Neural cell (in vitro differentiated cells): Measurements from ENCODE around the gene C10orf53. TPM values are rescaled to one million over a fixed set of nuclear protein-coding genes. Genes with fewer than 3 reads are reported as not detected.

Source experiments
- H2AFZ ChIP-seq: fragments of 200-600, 300-800 bp; sonication (generic), shearing (Covaris generic); 2 replicates; pipeline ENCODE4 v1.6.0; 2014; ENCODE audit warnings: low read depth, mild to moderate bottlenecking, antibody characterized with exemption, low read length, moderate library complexity
- H3F3A ChIP-seq: fragments of 200-600 bp; shearing (Covaris generic); 2 replicates; pipeline ENCODE4 v1.6.1; 2016; ENCODE audit warnings: mild to moderate bottlenecking, moderate library complexity, mixed read lengths, antibody characterized with exemption, low read length; ENCODE audit not compliant: insufficient read depth, poor library complexity, severe bottlenecking
- H3K27ac ChIP-seq: fragments of 200-600, 300-800 bp; sonication (generic), shearing (Covaris generic); 2 replicates; pipeline ENCODE4 v1.5.1; 2014; ENCODE audit warnings: mild to moderate bottlenecking, low read length, moderate library complexity
- H3K27me3 ChIP-seq: fragments of 300-800, 200-600 bp; sonication (generic), shearing (Covaris generic); 2 replicates; pipeline ENCODE4 v1.6.0; 2014; ENCODE audit warnings: mild to moderate bottlenecking, low read depth, low read length, moderate library complexity; ENCODE audit not compliant: insufficient read depth
- H3K36me3 ChIP-seq: fragments of 300-800, 200-600 bp; sonication (generic), shearing (Covaris generic); 2 replicates; pipeline ENCODE4 v1.5.1; 2014; ENCODE audit warnings: mild to moderate bottlenecking, antibody characterized with exemption, low read length, moderate library complexity; ENCODE audit not compliant: insufficient read depth
- H3K4me2 ChIP-seq: fragments of 300-800, 200-600 bp; sonication (generic), shearing (Covaris generic); 2 replicates; pipeline ENCODE4 v1.6.0; 2014; ENCODE audit warnings: mild to moderate bottlenecking, low read length
- H3K4me3 ChIP-seq: fragments of 300-800, 200-600 bp; sonication (generic), shearing (Covaris generic); 2 replicates; pipeline ENCODE4 v1.5.1; 2014; ENCODE audit warnings: mild to moderate bottlenecking, low read length, moderate library complexity
- H3K79me2 ChIP-seq: fragments of 200-600 bp; shearing (Covaris generic); replicated peaks from 2 replicates; pipeline ENCODE4 v1.6.0; 2014; ENCODE audit warnings: mild to moderate bottlenecking, low read length, moderate library complexity; ENCODE audit not compliant: insufficient read depth
- H3K9ac ChIP-seq: fragments of 300-800, 200-600 bp; sonication (generic), shearing (Covaris generic); 2 replicates; pipeline ENCODE4 v1.6.1; 2016; ENCODE audit warnings: mild to moderate bottlenecking, low read length, mixed read lengths
- H3K9me2 ChIP-seq: fragments of 200-600 bp; shearing (Covaris generic); 2 replicates; pipeline ENCODE4 v1.6.1; 2016; ENCODE audit warnings: mild to moderate bottlenecking, low read length, mixed read lengths; ENCODE audit not compliant: insufficient read depth
- H3K9me3 ChIP-seq: fragments of 200-600, 300-800 bp; sonication (generic), shearing (Covaris generic); 2 replicates; pipeline ENCODE4 v1.6.1; 2016; ENCODE audit warnings: mild to moderate bottlenecking, mixed run types, low read length, moderate library complexity, mixed read lengths
- H4K20me1 ChIP-seq: fragments of 200-600 bp; shearing (Covaris generic); 2 replicates; pipeline ENCODE4 v1.6.1; 2016; ENCODE audit warnings: mild to moderate bottlenecking, mixed run types; ENCODE audit not compliant: insufficient read depth
- EP300 ChIP-seq: fragments of 450-650 bp; conservative IDR thresholded peaks from 2 replicates; pipeline ENCODE4 v1.6.1; 2014; ENCODE audit warnings: antibody characterized with exemption, mild to moderate bottlenecking, moderate library complexity; ENCODE audit not compliant: poor library complexity, severe bottlenecking
- EZH2 ChIP-seq: fragments of 200-600, 300-800 bp; shearing (Covaris generic), sonication (generic); IDR thresholded peaks from 2 replicates; pipeline ENCODE4 v1.6.1; 2014; ENCODE audit warnings: antibody characterized with exemption, low read length, borderline replicate concordance, mild to moderate bottlenecking; ENCODE audit not compliant: insufficient read depth, poor library complexity, severe bottlenecking
- MXI1 ChIP-seq: fragments of 450-650 bp; conservative IDR thresholded peaks from 2 replicates; pipeline ENCODE4 v1.6.1; 2014; ENCODE audit warnings: antibody characterized with exemption, mild to moderate bottlenecking; ENCODE audit not compliant: poor library complexity, severe bottlenecking
- POLR2AphosphoS5 ChIP-seq: IDR thresholded peaks from 2 replicates; pipeline ENCODE4 v1.6.1; 2012
- RAD21 ChIP-seq: fragments of 450-650 bp; conservative IDR thresholded peaks from 2 replicates; pipeline ENCODE4 v1.6.1; 2014; ENCODE audit warnings: antibody characterized with exemption, mild to moderate bottlenecking, moderate library complexity
- SMC3 ChIP-seq: fragments of 450-650 bp; conservative IDR thresholded peaks from 2 replicates; pipeline ENCODE4 v1.6.1; 2014; ENCODE audit warnings: antibody characterized with exemption, mild to moderate bottlenecking, moderate library complexity; ENCODE audit not compliant: poor library complexity
- TAF1 ChIP-seq: IDR thresholded peaks from 2 replicates; pipeline ENCODE4 v1.6.1; 2012; ENCODE audit warnings: low read depth
- polyA plus RNA-seq: library from polyadenylated mRNA; depleted of rRNA; stranded (reverse); fragments of >200 nt; gene quantifications from 2 replicates; pipeline ENCODE4 v1.2.3, GENCODE V29; 2014
- TF ChIP-seq, protein P1 (sequence below): IDR thresholded peaks from 2 replicates; pipeline ENCODE4 v1.6.1; 2012; ENCODE audit warnings: borderline replicate concordance
- TF ChIP-seq, protein P2 (sequence below): fragments of 450-650 bp; IDR thresholded peaks from 2 replicates; pipeline ENCODE4 v1.5.1; 2014; ENCODE audit warnings: antibody characterized with exemption, mild to moderate bottlenecking, moderate library complexity; ENCODE audit not compliant: poor library complexity, severe bottlenecking

Gene C10orf53
- polyA plus RNA-seq, 1 donor from 2014 or later, result not detected

DNA sequence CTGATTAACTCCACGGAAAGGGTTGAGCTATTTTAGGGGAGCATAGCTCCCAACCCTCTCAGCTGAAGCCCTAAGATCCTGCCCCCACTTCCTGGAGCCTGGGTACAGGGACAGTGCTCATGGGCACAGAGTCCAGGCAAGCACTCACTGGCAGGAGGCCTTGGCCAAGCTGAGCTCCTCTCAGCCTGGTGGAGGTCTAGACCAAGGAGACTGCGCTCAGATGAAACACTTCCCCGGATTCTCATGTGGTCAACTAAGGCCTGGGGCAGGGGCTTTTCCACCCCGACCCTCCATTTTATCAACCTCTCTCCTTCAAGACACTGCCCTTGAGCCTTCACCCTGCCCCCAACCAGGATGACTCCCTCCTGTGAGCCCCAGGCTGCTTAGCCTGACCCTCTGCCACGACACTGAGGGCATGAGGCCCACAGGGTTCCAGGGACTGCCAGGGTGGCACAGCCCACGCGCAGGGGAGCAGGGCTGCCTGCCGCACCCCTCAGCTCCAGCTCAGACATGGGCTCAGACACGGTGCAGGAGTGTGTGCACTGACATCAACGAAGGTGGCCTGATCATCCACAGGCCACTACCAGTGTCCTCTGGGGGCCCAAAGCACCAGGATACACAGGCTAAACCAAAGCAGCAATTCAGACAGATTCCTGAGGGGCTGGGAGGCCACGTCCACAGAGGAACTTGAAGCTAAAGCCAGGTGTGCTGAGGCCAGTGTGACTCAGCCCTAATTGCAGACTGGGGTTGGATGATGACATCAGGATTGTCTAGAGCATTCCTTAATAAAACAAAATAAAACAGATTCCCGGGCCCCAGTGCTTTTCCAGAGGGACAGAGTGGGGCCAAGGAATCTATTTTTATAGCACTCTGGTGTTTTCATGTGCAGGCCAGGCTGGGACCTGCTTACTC, 46.8 kb upstream of the C10orf53 start:
- no peak for TF ChIP-seq TAF1
- TF ChIP-seq, protein P1, sequence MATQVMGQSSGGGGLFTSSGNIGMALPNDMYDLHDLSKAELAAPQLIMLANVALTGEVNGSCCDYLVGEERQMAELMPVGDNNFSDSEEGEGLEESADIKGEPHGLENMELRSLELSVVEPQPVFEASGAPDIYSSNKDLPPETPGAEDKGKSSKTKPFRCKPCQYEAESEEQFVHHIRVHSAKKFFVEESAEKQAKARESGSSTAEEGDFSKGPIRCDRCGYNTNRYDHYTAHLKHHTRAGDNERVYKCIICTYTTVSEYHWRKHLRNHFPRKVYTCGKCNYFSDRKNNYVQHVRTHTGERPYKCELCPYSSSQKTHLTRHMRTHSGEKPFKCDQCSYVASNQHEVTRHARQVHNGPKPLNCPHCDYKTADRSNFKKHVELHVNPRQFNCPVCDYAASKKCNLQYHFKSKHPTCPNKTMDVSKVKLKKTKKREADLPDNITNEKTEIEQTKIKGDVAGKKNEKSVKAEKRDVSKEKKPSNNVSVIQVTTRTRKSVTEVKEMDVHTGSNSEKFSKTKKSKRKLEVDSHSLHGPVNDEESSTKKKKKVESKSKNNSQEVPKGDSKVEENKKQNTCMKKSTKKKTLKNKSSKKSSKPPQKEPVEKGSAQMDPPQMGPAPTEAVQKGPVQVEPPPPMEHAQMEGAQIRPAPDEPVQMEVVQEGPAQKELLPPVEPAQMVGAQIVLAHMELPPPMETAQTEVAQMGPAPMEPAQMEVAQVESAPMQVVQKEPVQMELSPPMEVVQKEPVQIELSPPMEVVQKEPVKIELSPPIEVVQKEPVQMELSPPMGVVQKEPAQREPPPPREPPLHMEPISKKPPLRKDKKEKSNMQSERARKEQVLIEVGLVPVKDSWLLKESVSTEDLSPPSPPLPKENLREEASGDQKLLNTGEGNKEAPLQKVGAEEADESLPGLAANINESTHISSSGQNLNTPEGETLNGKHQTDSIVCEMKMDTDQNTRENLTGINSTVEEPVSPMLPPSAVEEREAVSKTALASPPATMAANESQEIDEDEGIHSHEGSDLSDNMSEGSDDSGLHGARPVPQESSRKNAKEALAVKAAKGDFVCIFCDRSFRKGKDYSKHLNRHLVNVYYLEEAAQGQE, result no peak
- Histone ChIP-seq H3K4me3 (no peak overlapping the region), H3K27me3 (no peaks in the 10 kb centered on the region), H3K9me3 (no peaks in the 10 kb centered on the region), H3K4me2 (no peak overlapping the region), H4K20me1 (no peaks in the 10 kb centered on the region), H3K9ac (no peak overlapping the region), H2AFZ (no peak overlapping the region), H3K27ac (no peak overlapping the region), H3K9me2 (no peaks in the 10 kb centered on the region), H3F3A (no peaks in the 10 kb centered on the region), H3K79me2 (no peaks in the 10 kb centered on the region), H3K36me3 (no peaks in the 10 kb centered on the region)

DNA sequence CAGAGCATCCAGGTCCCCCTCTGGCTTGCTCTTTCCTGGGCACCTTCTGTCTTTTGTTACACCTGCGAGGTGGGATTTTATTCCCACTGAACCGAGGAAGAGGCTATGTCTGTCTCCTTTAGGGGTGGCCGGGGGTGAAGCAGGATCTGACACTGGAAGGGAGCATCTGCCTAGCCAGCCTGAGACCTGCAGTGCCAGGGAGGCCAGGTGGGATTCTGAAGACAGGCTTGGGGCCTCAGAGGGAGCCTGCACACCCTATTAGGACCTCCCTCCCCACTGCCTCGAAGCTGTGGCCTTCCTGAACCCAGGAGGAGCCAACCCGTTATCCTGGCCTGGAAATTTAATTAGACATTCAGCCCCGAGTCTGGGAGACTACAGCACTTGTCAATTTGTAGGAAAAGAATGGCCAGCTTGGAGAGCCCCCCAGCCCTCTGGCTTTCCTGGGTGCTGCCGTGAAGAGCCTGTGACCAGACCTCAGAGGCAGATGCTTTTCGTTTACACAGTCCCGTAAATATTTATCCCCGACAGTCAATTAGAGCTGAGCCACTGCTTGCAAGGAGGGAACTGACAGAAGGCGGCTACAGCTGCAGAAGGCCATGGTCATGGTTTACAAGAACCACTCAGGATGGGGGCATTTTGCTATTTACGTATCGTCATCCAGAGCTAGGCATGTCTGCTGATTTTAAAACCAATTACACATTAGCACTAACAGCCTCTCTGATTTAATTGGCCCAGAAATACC, 46.0 kb upstream of the C10orf53 start:
- Histone ChIP-seq H3K9ac (no peak overlapping the region), H3K36me3 (no peaks in the 10 kb centered on the region), H3F3A (no peaks in the 10 kb centered on the region), H4K20me1 (no peaks in the 10 kb centered on the region), H3K4me2 (no peak overlapping the region), H3K27ac (no peak overlapping the region), H3K9me3 (no peaks in the 10 kb centered on the region), H2AFZ (no peak overlapping the region), H3K9me2 (no peaks in the 10 kb centered on the region), H3K27me3 (no peaks in the 10 kb centered on the region), H3K4me3 (no peak overlapping the region), H3K79me2 (no peaks in the 10 kb centered on the region)
- TF ChIP-seq, protein P2, sequence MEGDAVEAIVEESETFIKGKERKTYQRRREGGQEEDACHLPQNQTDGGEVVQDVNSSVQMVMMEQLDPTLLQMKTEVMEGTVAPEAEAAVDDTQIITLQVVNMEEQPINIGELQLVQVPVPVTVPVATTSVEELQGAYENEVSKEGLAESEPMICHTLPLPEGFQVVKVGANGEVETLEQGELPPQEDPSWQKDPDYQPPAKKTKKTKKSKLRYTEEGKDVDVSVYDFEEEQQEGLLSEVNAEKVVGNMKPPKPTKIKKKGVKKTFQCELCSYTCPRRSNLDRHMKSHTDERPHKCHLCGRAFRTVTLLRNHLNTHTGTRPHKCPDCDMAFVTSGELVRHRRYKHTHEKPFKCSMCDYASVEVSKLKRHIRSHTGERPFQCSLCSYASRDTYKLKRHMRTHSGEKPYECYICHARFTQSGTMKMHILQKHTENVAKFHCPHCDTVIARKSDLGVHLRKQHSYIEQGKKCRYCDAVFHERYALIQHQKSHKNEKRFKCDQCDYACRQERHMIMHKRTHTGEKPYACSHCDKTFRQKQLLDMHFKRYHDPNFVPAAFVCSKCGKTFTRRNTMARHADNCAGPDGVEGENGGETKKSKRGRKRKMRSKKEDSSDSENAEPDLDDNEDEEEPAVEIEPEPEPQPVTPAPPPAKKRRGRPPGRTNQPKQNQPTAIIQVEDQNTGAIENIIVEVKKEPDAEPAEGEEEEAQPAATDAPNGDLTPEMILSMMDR, result no peak
- TF ChIP-seq SMC3 (no peak), TAF1 (no peak), EZH2 (no peak), POLR2AphosphoS5 (no peak), RAD21 (no peak), EP300 (no peak), MXI1 (no peak)
- TF ChIP-seq, protein P1, result no peak
